ENCODE measurements around the gene SDK2.

The SDK2 gene

DNA sequence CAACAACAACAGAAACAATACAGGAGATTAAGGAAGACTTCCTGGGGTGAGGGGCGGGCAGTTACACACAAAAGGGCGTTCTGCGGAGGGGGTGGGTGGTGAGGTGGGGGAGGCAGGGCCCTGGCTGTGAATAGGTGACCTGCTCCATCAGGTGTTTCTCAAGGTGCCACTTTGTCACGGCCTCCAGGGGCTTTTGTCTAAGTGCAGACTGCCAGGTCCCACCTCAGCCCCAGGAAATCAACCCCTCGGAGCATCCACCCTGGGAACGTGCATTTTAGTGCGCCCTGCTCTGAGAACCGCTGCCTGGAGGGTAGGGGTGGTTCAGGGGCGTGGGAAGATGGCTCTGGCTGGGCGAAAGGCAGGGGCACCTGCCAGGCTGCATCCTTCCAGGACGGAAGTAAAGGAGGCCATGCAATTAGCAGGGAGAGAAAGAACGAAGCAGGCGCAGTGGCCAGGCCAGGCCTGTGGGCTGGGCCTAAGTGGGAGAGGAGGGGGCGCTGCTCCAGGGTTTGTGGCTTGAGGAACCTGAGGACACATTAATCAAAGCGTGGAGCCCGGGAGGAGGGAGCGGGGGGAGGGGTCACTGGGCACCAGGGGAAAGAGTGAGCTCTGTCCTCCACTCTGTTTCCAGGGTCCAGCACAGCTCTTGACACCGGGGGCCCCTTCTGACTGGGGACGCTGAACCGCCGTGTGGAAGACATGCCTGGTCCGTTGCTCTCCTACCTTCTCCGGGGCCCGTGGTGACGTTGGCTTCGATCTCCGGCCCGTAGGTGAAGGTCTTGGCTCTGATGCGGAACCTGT lies 283.1 kb downstream of the SDK2 start:
- DNase-seq (ENCODE audit: low spot score): peak; percentile 85

DNA sequence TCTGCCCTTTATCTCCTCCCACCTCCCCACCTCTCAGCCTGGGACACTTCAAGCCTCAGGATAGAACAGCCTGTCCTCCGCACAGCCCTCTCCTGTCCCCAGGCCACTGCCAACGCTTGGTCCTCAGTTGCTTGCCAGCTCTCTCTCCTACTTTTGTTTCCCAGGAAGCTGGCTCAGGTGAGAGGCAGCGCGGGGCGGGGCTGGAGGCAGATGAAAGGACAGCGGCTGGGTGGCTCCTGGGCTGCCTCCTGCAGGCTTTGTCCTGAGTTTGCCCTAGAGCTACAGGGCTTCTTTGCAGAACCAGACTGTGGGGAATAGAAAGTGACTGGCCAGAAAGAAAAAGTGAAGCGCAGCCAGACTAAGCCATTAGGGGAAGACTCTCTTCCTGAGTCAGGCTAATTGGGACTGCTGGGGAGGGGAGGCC lies 284.2 kb downstream of the SDK2 start:
- DNase-seq (ENCODE audit: low spot score): no peak

DNA sequence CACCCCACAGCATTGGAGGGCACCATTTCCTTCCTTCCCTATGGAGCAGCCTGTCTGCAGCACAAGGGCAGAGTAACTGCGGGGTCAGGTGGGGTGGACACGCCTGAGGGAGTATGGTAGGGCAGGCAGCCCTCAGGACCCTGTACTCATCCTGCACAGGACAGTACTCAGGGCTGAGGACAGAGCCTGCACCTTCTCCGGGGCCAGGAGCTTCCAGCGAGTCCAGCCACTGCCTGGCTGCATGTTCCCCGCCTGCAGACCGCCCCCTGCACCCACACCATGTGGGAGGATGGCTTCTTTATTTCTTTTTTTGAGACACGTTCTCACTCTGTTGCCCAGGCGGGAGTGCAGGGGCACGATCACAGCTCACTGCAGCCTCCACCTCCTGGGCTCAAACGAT lies 284.9 kb downstream of the SDK2 start:
- DNase-seq (ENCODE audit: low spot score): no peak

DNA sequence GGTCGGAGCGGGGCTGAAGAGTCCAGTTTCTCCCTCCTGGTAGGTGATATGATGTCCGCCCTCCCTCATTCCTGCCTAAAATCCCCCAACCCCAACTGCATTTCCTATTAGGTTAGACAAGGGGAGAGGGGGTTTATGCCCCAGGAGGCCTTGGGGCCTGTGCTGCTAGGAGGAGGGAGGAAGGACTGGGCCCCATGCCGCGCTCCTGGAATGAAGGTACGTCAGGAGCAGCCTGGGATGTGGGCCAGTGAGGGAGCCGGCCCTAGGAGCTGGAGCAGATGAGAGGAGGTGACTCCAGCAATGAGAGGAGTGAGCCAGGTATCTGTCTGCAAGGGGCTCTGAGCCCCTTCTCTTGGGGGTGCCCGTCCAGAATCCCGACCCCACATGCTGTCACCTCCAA lies 285.6 kb downstream of the SDK2 start:
- no peak for DNase-seq (ENCODE audit: low spot score)

DNA sequence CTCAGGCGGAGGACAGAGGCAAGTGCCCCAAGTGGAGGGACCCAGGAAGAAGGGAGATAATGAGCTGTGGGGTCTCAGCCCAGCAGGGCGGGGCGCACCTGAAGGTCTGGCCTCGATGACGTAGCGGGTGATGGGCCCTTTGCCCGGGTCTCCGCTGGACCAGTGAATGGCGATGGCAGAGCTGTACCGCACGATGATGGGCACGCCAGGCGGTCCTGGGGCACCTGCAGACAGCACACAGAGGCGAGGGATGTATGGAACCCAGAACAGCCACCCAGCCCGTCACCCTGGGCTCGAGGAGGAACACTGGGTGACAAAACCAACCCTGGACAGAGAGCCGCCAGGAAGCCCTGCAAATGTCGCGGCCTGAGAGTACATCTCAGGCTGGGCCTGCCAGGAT lies 286.3 kb downstream of the SDK2 start:
- DNase-seq (ENCODE audit: low spot score): no peak

DNA sequence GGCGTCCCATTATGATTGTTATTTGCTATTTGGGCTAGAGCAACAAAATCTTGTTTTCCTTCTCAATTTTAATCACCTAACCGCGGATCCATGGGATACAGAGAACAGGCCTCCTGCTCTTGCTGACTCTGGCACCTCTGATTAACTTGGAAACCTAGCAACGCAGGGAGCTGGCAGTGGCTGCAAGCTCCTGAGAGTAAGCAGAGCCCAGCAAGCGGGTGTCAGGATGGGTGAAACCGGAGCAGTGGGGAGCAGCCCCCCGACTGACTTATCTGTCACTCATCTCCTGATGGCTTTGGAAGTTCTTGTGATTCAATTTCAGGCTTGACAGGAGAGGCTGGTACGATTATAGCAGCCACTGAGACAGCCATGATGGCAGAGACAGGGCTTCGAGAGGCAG lies 286.9 kb downstream of the SDK2 start:
- no peak for DNase-seq (ENCODE audit: low spot score)

DNA sequence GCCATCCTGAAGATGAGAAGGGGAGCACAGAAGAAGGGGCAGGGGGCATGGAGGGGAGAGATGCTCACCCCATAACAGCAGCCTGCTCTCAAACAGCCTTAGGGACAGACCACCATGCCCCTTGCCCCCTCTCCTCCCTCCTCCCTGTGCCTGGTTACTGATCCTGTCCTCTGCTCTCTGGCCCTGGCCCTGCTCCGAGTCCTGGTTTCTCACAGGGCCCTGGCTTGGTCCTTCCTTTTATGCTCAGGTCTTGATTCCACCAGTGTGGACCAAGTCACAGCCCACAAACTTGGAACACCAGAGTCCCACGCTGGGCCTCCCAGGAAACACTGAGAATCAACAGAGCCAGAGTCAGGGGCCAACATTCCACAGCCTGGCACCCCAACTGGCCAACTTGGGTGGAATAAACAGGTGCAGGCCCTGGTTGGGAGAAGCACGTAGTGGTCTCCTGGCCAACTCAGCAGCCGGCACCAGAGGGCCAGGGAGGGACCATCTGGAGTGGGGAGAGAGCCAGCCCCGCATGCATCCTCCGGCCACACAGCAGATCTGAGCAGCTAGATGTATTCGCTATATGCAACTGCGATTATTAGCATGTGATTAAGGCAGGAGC lies 287.6 kb downstream of the SDK2 start:
- DNase-seq (ENCODE audit: low spot score): no peak

DNA sequence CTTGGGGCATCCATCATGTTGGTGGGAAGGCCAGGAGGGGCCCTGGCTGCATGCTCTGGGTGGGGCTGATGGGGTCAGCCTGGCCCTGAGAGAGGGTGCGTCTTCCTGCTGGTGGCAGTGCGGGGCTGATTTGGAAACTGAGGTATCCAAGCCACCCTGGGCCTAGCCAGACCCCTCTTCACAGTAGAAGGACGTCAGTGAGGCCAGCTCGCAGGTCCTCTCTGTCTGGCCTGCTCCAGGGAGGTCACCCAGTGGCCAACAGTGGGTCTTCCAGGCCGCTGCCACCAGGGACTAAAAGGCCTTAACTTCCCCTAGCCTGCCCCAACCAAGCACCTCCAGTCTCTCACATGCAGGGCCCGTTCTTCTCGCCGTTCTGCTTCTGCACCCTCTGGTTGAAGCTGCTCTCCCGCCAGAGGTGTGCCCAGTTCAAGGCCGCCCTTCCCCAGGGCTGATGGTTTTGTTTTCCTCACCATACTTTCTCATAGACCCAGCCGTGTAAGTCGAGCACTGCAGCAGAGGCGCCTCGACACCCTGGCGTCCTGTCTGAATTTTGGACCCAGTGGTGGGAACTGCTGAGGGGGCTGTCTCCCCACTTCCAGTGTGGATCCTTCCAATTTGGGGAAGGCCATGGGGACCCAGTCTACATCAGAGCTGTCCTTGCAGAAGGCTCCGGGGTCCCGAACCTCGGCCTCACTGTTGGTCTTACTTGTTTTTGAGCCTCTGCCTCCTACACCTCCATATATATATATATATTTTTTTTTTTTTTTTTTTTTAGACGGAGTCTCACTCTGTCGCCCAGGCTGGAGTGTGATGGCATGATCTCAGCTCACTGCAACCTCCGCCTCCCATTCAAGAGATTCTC lies 289.6 kb downstream of the SDK2 start:
- DNase-seq (ENCODE audit: low spot score): peak; percentile 46

DNA sequence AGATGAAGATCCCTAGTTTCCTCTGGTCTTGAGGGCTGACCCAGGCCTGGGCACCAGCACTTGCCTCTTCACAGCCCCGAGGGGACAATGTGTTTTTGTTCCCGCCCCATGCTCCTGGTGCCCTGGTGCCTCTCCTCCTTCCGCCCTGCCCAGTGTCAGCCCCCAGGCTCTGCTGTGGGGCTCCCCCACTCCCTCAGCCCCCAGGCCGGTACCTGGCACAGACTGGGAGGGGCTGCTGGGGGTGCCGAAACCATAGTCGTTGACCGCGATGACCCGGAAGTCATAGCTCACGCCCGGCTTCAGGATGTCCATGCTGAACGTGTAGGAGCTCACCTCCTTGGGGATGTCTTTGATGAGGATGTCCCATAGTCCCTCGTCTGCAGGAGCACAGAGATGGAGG lies 292.0 kb downstream of the SDK2 start:
- DNase-seq (ENCODE audit: low spot score): no peak

DNA sequence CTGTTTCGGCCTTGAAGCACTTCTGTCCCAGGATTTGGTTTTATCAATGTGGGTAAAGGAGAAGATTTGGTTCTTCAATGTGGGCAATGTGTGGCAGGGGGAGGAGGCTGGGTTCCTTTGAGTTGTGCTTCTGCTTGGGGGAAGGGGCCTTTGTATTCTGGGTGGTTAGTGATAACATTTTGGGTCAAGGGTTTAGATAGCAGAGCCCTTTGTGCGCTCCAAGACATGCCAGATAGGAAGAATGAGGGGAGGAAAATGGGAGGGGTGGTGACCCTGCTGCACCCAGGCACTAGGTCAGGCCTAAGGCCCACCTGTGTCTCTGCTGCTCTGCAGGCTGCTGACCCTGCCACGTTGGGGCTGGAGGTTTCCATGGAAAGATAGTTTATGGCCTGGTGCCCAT lies 292.5 kb downstream of the SDK2 start:
- no peak for DNase-seq (ENCODE audit: low spot score)

DNA sequence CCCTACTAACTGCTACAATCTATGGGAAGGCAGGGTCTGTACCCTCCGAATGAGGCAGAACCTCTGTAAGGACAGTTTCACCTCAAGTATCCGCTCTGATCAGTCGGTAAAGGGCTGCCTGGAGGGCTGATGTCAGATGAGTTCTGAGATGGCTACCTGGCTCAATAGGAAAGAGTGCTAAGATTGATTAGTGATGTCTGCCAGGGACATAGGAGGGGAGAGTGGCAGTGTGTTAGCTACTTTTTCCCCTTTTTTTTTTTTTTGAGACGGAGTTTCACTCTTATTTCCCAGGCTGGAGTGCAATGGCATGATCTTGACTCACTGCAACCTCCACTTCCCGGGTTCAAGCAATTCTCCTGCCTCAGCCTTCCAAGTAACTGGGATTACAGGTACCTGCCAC lies 293.4 kb downstream of the SDK2 start:
- no peak for DNase-seq (ENCODE audit: low spot score)

DNA sequence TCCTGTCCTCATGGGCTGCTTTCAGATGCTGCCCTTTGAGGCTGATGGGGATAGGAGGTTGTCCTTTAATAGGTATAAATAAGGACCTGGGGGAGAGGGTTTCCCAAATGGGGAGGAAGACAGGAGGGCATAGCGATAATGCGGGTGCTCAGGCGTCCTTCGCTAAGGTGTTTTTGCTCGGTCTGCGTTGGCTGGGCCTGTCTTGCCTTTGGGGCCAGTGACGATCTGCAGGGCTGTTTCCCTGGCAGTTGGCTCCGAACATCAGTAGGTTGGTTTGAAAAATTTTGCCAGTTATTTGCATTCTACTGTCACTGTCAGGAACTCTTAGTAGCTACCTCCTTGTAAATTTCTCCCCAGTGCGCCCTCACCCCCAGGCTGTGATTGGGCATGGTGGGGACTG lies 294.6 kb downstream of the SDK2 start:
- no peak for DNase-seq (ENCODE audit: low spot score)

DNA sequence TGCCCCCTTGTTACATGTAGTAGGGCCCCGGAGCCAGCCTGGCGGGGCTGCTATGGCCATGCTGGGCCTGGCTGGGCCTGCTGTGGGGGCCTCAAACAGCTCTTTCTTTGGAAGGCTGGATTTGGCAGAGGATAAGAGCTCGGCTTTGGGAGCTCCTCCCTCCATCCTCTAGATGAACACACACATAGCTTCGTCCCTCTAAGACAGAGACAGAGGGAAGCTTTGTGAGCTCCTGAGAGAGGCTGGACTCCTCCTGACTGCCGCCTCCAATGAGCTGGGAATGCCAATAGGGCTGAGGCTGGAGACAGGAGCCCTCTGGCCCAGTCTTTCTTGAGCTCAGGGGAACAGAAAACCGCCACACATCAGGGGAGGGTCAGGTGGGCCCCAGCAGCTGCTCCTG lies 295.1 kb downstream of the SDK2 start:
- DNase-seq (ENCODE audit: low spot score): peak; percentile 81

DNA sequence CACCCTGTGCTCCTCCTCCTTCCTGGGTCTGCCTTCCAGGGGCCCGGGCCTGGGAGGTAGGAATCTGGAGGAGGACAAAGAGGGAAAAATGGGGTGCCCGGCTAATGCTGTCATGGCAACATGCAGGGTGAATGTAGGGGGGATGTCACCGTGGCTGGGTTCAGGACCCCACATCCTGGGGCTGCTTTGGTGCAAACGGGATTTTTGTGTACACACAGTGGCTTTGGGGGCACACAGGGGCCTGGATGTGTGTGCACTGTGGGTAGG lies 295.5 kb downstream of the SDK2 start:
- DNase-seq (ENCODE audit: low spot score): peak; percentile 58

DNA sequence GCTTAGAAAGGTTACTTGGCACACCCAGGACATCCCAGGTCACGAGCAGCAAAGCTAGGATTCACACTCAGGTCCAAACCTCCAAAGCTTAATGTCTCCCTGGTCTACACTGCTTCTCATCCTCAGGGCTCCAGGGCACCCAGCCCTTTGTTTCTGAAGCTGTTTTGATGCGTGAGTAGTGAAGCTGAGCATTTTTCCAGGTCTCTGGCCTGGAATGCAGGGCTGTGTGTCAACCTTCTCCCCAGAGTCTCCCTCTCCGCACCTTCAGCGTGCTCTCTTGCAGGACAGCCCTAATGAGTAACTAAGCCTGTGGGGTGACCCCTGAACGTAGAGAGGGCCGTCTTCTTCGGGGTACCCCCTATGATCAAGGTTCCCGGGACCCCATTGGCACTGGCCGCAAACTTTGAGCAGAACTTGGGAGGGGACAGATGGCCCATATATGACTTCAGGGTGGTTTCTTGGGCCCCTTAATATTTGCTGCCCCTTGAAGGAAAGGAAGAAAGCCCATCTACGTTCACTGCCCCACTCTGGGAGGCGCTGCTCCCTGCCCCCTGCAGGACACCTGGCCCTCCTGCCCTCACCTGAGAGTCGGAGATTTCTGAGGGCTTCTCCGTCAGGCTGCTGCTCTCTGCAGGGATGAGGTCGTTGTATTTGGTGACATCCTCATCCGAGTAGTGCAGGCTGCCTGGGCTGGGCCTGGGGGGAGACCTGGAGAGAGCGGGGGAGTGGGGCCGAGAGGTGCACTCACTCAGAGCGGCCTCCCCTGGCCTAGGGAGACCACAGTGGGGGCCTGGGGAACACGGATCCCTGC lies 296.0 kb downstream of the SDK2 start:
- no peak for DNase-seq (ENCODE audit: low spot score)

DNA sequence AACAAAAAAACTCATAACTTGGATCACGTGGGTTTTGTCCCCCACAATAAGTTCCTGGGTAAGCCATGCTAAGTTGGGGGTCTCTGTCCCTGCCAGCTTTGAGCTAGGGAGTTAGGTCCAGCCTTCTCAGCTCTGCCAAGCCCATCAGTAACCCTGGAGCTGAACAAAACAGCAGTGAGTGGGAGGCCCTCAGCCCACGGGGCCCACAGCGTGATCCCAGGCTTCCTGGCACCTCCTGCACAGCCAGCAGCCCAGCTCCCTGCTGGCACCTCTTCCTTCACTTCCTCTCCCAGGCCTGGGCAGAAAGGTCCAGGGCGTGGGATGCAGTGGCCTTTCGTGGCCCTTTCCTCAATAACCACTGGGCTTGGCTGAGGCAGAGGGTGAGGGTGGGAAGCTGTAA lies 296.9 kb downstream of the SDK2 start:
- DNase-seq (ENCODE audit: low spot score): no peak

DNA sequence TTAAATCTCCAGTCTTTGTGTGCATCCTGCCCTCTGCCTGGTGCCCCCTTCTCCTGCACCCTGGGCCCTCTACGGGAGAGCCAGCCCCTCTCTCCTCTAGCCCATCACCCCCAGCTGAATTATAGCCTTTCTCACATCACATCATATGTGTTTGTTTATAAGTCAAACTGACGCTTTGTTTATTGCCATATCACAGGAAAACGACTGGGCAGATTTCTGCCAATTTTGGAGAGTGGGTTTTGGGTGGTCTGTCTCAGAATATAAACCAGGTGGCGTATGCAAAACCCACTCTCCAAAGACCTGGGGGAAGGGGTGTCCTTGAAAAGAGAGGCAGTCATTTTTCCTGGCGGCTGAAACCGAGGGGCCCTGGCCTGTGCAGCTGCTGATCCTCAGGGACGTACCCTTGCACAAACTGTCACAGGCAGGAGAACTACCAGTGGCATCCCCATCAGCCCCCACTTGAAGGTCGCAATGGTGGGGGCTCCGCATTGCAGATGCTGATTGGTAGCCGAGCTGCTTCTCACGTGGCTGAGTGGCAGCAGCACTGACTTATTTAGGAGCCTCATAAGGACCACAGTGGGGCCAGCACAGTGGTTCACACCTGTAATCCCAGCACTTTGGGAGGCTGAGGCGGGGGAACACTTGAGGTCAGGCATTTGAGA lies 297.6 kb downstream of the SDK2 start:
- DNase-seq (ENCODE audit: low spot score): no peak

DNA sequence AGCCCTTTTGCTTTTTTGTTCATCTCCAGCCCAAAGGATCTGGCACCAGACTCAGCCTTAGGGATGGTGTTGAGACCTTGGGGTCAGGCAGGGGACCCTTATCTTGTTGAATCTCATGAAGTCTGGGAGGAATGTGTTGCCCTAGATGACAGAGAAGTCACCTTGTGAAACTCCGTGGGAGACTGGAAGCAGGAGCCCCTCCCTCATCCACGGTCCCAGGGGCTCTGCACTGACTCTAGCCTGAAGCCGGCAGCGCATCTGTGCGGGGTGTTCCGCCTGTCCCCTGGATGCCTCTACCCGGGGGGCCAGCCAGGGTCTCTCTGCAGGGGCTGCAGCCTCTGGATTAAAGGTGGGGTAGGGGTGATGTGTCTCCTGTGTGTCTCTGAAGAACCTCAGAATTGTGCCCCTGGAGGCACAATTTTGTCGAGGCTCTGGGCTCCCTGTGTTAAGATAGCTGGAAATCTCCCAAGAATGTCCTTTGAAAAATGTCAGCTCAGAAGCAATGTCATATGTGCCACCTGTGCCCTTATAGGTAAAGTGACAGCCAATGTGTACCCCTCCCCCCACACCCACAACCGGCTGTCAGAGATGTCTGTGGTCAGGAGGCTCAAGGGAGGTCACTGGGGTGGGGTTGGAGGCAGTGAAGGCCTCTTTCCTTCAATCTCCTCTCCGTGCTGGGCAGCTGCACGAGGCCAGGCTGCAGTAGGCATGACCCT lies 300.3 kb downstream of the SDK2 start:
- DNase-seq (ENCODE audit: low spot score): no peak

DNA sequence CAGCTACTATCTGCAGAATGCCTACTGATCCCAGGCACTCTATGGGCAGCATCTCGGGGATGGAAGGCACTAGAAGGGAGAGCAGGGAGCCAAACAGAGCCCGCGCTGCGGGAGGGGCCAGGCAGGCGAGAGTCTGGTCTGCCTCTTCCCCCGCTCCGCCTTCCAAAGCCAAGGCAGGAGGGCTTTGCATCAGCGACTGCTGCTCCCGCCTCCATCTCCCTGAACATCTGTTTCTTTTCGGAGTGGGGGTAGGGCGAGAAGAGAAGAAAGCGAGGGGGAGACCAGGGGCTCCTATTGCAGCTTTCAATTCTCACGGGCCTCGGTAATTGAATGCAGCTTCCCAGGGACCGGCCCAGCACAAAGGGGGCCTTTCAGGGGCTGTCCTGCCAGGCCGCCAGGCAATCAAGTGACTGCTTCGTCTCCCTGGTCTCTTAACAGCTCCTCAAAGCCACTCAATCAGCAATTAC lies 301.0 kb downstream of the SDK2 start:
- peak; percentile 91 for DNase-seq (ENCODE audit: low spot score)

DNA sequence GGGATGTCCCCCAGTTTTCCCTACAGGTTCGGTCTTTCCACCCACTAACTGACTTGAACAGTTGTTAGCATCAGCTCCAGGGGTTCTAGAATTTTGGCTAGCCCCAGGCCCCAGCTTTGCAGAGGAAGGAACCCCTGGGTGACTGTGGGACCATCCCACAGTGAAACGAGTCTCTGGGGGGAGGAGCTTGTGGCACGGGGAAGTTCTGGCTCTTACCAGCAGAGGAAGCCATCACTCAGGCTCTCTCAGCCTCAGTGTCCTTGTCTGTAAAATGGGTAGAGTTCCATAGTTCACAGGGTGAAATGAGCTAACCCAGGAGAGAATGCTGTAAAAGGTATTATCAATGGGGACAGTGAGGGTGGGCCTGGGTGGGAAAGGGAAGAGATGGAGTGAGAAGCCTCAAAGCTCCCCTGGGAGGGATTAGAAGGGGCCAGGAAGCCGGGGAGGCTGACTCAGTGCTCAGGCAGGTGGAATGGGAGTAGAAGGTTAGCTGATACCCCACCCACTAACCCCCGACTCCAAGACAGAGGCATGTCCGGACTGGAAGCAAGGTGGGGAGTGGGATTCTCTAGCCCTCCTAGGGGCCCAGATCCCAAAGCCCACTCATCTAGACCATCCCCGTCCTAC lies 301.6 kb downstream of the SDK2 start:
- no peak for DNase-seq (ENCODE audit: low spot score)
